Measurements from ENCODE around the gene MKRN2OS.

MKRN2OS gene, protein sequence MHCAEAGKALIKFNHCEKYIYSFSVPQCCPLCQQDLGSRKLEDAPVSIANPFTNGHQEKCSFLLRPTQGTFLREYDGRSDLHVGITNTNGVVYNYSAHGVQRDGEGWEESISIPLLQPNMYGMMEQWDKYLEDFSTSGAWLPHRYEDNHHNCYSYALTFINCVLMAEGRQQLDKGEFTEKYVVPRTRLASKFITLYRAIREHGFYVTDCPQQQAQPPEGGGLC

GRCh38 chr3:12545473-12545791, at the start of gene MKRN2OS:
TSS of gene MKRN2OS (minus strand) at chr3:12545499. CDS start at chr3:12545464, 35 bp downstream.
- no peak for DNase-seq

DNA sequence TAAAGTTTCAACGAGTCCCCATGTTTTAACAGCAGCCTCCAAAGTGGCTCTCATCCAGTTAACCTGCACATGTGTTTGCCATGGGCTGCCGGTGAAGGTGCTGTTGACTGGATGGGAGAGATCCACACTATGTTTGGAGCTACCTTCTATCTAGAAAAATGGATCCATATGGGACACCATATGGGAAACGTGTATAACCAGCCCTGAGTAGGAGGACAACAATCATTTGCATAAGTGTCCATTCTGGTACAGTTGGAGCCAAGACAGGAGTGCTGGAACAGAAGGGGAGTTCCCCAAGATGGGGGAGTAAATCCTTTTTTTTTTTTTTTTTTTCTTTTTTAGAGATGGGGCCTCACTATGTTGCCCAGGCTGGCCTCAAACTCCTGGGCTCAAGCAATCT, 48.2 kb upstream of the MKRN2OS start:
- DNase-seq, result no peak

GRCh38 chr3:12591997-12592715, 46.9 kb upstream of the MKRN2OS start:
- DNase-seq, result no peak

DNA sequence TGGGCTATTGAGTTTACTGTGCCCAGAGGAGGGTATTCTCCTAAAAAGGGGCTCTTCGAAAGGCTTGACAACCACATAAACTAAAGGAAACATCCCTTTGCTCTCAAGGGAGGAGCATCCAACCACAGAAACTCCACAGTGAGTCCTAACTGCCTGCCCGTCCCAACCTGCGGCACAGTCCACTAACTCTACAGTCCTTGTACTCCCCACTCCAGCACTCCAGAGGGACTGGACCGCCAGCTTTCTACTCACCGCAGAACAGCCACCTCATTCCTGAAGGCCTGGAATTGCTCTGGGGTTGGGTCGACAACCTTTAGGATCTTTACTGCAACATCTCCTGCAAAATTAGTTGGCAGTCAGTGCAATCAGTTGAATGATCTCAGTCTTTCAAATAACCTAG, 46.2 kb upstream of the MKRN2OS start:
- no peak for DNase-seq

GRCh38 chr3:12590096-12590495, 44.8 kb upstream of the MKRN2OS start:
- DNase-seq, result no peak

DNA sequence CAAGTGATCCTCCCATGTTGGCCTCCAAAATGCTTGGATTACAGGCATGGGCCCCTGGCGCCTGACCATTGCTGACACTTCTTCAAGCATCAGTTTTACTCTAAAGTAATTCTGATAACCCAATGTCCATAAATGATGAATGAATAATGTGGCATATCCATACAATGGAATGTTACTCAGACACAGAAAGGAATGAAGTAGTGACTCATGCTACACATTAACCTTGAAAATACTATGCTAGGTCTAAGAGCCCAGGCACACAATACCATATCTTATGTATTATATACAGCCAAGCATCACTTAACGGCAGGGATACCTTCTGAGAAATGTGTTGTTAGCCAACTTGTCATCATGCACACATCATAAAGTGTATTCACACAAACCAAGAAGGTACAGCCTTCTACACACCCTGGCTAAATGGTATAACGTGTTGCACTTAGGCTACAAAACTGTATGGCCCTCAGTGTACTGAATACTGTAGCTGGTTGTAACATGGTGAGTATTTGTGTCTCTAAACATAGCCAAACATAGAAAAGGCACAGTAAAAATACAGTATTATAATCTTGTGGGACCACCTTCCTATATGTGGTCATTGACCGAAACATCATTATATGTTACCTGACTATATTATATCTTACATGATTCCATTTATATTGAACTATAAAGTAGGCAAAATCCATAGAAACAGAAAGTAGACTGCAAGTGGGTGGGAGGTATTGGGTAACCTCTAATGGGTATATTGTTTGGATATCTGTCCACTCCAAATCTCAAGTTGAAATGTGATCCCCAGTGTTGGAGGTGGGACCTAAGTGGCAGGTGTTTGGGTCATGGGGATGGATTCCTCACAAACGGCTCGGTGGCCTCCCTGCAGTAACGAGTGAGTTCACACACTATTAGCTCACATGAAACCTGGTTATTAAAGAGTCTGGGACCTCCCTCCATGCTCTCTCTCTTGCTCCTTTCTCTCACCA, 43.0 kb upstream of the MKRN2OS start:
- no peak for DNase-seq

GRCh38 chr3:12586403-12586802, 41.1 kb upstream of the MKRN2OS start:
- DNase-seq, result no peak

DNA sequence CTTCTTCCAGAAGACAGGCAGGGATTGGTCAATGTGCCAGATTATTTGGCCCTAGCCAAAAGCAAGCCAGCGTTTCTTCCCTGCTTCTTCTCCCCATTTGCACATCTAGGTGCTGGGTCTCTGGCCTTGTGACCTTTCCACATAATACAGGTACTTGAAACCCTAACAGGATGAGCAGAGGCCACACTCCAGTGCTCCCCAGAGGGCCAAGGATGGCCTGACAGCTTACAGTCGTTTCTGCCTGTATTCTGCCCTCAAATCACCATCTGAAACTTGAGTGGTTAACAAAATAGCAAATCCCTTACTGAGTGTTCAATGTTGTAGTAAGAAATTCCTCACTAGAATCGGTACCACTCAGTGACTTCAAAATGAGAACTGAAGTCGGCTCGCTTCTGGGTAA, 40.7 kb upstream of the MKRN2OS start:
- no peak for DNase-seq

DNA sequence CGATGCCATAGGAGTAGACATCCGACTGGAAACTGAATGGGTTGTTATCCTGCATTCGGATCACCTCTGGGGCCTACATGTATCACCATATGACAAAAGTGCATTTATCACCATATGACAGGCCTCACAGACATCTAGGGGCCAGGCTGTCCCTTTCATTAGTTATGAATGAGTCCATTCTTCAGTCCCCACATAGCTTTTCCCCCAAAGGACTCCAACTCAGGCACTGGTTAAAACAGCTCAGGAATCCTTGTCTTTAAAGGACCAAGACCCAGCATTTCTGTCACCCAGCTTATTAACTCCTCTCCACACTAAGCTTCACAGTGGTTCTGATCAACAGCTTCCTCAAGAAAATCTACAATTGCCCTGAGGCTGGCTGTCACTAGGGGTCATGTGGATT, 39.9 kb upstream of the MKRN2OS start:
- no peak for DNase-seq

DNA sequence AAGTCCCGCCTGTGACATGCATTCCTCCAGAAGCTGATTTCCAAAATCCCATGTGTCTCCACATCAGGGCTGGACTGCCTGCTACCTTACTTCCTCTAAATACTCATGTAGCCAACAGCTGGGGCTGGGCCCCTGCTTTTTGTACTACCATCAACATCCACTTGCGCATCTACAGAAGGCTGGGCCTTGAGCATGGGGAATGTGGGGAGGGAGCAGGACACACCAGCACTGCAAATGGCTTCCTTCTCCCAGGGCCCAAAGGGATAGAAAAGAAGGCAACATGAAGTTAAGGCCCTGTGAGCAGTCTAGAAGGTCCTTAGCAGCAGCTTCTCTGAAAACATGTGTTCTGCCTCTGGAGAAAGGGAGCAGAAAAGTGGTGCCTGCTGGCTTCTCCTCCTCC, 38.8 kb upstream of the MKRN2OS start:
- DNase-seq, result no peak

DNA sequence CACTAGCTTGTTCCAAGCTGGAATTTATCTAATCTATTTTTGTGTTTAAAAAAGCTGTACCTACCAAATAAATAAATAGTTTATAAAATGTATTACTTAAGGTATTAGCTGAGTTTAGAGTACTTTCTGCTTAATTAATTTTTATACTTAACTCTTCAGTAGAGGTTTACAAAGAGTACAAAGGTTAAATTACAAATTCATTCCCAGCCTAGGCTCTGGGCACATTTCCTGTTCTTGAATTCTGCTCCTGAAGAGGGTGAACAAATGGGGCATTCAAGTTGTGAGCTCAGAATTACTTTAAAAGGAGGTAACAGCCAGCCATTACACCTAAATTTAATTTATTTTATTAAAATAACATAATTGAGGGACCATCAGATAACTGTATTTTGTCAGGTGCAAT, 38.0 kb upstream of the MKRN2OS start:
- no peak for DNase-seq

GRCh38 chr3:12582730-12583129, 37.4 kb upstream of the MKRN2OS start:
- no peak for DNase-seq

DNA sequence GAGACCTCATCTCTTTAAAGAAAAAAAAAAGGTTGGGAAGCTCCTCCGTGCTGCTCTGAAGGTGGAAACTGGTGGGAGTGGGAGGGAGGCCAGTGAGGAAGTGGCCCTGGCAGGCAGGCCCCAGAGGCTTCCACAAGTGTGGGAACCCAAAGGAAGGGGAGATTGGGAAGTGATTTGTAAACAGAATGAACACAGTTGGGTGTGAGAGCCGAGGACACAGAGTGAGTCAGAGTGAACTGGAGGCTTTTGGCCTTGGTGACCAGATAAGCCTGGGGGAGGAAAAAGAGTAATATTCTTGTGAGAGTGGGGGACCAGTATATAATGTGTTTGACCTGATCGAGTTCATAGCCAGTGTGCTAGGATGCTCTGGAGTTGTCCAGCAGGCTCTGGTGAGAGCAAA, 34.6 kb upstream of the MKRN2OS start:
- DNase-seq, result no peak

DNA sequence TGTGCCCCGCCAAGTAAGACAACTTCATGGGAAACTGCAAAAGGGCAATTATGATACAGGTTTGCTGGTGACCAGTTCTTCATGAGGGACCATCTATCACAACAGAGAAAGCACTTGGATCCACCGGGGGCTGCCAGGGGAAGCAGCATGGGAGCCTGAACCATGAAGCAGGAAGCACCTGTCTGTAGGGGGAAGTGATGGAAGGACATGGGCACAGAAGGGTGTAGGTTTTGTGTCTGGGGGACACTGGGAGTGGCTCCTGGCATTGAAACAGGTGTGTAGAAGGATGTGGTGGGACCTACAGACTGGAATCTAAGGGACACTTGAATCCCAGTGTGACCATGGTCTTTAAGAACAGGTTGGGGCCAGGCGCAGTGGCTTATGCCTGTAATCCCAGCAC, 34.2 kb upstream of the MKRN2OS start:
- DNase-seq, result no peak

DNA sequence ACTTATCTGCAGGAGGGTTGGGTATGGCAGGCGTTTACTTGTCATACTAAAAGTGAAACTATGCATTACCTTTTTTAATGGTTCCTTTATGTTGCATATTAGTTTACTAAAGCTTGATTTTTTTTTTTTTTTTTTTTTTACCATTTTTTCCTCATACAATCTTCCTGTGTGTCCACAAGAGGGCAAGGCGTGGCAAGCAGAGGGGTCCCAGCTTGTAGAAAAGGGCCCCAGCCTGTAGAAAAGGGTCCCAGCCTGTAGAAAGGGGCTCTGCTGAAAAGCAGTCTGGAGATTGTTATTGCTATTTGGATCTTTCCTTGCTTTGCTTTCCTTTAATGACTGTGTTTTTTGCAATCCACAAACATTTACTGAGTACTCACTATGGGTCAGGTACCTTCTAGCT, 33.4 kb upstream of the MKRN2OS start:
- DNase-seq, result no peak

- DNase-seq, result no peak
These were observed 32.1 kb upstream of the MKRN2OS start for GRCh38 chr3:12577379-12577778.

GRCh38 chr3:12574661-12575060, 29.4 kb upstream of the MKRN2OS start:
- DNase-seq, result no peak

DNA sequence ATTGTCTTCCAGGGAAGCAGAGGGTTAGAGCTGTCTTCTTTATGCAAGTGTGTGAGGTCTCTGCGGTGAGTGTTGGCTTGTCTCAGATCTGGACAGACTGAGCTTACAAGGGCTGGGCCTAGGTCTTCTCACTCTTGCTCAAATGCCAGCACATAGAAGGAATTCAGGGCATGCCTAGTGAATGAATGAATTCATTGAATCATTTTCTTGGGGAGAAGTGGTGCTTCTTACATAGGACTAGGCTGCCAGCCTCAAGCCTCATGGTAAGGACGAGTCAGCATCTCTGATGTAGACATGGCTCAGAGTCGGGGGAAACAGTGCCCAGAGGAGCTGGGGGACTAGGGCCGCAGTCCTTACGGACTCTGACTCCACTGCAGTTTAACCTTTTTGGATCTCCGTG, 28.8 kb upstream of the MKRN2OS start:
- DNase-seq, result no peak

GRCh38 chr3:12571986-12572385, 26.7 kb upstream of the MKRN2OS start:
- no peak for DNase-seq

GRCh38 chr3:12569836-12570235, 24.5 kb upstream of the MKRN2OS start:
- DNase-seq, result no peak

DNA sequence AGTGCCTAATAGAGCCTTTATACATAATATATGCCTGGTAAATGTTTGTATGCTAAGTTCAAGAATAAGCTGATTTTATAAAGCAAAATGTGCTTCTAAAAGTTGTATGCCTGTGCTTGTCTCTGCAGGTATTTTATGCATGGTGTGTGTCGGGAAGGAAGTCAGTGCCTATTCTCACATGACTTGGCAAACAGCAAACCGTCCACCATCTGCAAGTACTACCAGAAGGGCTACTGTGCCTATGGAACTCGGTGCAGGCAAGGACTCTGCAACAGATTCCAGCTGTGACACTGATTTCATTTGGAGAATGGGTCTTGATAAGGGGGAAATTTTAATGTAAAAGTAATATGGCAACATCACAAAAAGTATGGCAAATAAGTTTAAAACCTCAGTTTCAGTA, 23.4 kb upstream of the MKRN2OS start:
- DNase-seq, result no peak

DNA sequence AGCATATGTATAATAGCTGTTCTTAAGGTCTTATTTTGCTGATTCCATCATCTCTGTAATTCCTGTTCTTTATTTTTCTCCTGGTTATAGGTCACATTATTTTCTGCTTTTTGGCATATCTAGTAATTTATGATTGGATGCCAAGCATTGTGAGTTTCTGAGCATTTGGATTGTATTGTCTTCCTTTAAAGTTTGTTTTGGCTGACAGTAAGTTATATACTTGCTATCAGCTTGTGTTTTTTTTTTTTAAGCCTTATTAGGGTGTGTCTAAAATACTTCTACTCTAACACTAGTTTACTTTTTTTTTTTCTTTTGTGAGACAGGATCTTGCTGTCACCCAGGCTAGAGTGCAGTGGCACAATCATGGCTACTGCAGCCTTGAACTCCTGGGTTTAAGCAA, 21.7 kb upstream of the MKRN2OS start:
- no peak for DNase-seq

- DNase-seq, result no peak
These were observed 17.2 kb upstream of the MKRN2OS start for GRCh38 chr3:12562451-12562850.

DNA sequence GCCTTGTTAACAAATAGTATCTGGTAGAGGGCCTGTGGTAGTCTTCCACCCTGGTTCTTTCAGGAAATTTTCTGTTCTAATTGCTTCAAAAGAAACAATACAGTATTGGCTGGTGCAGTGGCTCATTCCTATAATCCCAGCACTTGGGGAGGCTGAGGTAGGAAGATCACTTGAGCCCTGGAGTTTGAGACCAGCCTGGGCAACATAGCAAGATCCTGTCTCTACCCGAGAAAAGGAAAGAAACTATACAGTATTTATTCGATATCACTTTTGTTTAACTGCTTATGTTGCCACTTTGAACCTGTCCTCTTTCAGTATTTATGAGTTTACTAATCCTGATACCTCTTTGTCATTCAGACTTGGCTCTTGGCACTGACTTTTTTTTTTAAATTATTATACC, 16.1 kb upstream of the MKRN2OS start:
- no peak for DNase-seq
